Fibroblast of lung (primary cell): ENCODE measurements around the gene SEC23IP.

ENCODE experiments used
- EZH2 ChIP-seq: IDR thresholded peaks from 2 replicates; pipeline ENCODE4 v1.5.1; 2012; ENCODE audit warnings: low read length, control low read depth, mild to moderate bottlenecking; ENCODE audit errors: missing control alignments
- TF ChIP-seq, protein P1 (sequence below), 2 donors: IDR thresholded peaks in 1 of 2; conservative IDR thresholded peaks in 1 of 2; 1 replicate in 1 of 2; 2 replicates in 1 of 2; pipeline ENCODE4 v1.5.1; 2011 to 2012; ENCODE audit warnings: low read length in 2 of 2, control low read depth in 1 of 2, inconsistent platforms in 1 of 2, low read depth in 1 of 2, mild to moderate bottlenecking in 1 of 2

DNA sequence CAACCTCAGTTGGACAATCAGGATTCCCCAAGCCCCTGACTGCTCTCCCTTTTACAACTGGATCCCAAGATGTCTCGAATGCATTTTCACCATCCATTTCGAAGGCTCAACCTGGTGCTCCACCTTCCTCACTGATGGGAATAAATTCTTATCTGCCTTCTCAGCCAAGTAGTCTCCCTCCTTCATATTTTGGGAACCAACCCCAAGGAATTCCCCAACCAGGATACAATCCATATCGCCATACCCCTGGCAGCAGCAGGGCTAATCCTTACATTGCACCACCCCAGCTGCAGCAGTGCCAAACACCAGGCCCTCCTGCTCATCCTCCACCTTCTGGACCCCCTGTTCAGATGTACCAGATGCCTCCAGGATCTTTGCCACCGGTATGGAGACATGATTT, 6.0 kb downstream of the SEC23IP start:
- TF ChIP-seq, protein P1, sequence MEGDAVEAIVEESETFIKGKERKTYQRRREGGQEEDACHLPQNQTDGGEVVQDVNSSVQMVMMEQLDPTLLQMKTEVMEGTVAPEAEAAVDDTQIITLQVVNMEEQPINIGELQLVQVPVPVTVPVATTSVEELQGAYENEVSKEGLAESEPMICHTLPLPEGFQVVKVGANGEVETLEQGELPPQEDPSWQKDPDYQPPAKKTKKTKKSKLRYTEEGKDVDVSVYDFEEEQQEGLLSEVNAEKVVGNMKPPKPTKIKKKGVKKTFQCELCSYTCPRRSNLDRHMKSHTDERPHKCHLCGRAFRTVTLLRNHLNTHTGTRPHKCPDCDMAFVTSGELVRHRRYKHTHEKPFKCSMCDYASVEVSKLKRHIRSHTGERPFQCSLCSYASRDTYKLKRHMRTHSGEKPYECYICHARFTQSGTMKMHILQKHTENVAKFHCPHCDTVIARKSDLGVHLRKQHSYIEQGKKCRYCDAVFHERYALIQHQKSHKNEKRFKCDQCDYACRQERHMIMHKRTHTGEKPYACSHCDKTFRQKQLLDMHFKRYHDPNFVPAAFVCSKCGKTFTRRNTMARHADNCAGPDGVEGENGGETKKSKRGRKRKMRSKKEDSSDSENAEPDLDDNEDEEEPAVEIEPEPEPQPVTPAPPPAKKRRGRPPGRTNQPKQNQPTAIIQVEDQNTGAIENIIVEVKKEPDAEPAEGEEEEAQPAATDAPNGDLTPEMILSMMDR (conservative IDR thresholded peaks at IDR 0.05 in 1 of 2, IDR thresholded peaks at IDR 0.05 in 1 of 2; ENCODE audit: low read depth in 1 of 2, low read length in 2 of 2) = no peak
- no peak for TF ChIP-seq EZH2
